Left ventricle myocardium superior (tissue), 1 donor: Measurements from ENCODE around the gene RRAGC. TPM values are rescaled to one million over a fixed set of nuclear protein-coding genes. Genes with fewer than 3 reads are reported as not detected.
"Not testable (repeated sequence)": the region's sequence is repeated elsewhere in the genome, so short reads cannot be mapped to it uniquely, and the experiment has no call there.

Experiments used
- ATAC-seq: fragments of 200-7000 bp; cut with Tn5 transposase; one replicate; pipeline ENCODE4 v1.9.1; 2020; ENCODE audit warnings: mild to moderate bottlenecking, moderate library complexity
- DNase-seq: peaks from one replicate; pipeline ENCODE4 v3.0.0-alpha.2; 2020
- intact Hi-C: fragments of 100-400 bp; cut with micrococcal nuclease; formaldehyde crosslinking; loops from one replicate; pipeline ENCODE4 v1.11.0; 2022
- total RNA-seq: library from RNA; stranded (reverse); fragmentation: NEBNext Ultra II Directional; extraction: Animal tissue kit (Norgen Biotek cat#: 25700); gene quantifications from one replicate; pipeline ENCODE4 v1.2.1, GENCODE V29; 2021
- donor health status: DM: no; HTN: yes; CAD: no; lungs with severe emphysema.

RRAGC gene
- total RNA-seq, 1 donor from 2014 or later: 23.2 TPM

DNA sequence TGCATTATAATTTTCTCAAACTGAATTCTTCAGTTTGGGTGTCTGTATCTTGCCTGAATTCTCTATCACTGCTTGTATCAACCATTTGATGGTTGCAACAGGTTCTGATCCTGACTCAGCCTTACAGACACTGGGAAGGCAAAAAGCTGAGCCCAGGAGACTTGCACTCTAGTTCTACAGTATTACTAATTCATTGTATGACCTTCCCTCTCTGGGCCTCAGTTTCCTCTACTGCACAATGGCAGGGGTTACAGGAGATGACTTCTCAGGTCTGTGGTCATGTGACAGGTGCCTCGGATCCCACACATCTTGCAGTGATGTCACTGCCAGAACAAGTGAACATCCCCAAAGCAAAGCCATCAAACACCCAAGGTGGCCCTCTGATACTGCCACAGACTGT lies 38.7 kb downstream of the RRAGC start:
- DNase-seq (no peak), ATAC-seq (no peak)
- intact Hi-C loops: no loop called here

DNA sequence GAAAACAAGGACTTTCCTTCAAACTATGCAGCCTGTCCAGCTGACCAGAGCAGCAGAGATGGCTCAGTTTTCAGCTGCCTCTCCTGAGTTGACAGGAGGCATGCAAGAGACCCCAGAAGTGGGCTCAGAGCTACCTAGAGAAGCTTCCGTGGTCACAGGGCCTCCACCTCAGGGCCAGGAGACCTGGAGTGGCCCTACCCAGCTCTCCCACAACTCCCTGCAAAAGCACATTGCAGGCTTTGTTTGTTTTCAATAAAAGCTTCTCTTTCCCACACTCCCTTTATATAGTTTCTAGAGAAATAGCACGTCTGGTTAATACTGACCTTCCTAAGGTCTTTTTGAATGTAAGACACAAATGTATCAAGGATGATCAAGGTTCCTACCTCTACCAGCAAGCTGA lies 40.1 kb downstream of the RRAGC start:
- intact Hi-C loops: no loop called here
- no peak for ATAC-seq
- no peak for DNase-seq

DNA sequence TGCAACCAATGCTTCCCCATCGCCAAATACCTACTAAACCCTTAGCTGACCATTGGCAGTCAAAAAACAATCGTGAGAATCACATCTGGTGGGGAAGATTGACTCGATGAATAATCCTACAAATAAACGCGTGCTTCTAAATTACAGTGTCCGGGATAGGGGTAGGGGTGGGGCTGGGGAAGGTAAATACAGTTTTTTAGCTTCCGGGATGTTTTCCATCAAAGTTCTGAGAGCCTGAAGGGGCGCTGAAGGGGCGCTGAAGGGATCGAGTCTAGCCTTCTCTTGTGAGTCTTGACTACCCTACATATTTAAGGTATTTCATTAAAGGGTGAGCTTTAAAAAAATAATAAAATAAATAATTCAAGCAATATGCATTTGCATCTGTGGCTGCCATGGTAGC lies 40.5 kb downstream of the RRAGC start:
- intact Hi-C loops: no loop called here
- ATAC-seq (no peak), DNase-seq (no peak)

DNA sequence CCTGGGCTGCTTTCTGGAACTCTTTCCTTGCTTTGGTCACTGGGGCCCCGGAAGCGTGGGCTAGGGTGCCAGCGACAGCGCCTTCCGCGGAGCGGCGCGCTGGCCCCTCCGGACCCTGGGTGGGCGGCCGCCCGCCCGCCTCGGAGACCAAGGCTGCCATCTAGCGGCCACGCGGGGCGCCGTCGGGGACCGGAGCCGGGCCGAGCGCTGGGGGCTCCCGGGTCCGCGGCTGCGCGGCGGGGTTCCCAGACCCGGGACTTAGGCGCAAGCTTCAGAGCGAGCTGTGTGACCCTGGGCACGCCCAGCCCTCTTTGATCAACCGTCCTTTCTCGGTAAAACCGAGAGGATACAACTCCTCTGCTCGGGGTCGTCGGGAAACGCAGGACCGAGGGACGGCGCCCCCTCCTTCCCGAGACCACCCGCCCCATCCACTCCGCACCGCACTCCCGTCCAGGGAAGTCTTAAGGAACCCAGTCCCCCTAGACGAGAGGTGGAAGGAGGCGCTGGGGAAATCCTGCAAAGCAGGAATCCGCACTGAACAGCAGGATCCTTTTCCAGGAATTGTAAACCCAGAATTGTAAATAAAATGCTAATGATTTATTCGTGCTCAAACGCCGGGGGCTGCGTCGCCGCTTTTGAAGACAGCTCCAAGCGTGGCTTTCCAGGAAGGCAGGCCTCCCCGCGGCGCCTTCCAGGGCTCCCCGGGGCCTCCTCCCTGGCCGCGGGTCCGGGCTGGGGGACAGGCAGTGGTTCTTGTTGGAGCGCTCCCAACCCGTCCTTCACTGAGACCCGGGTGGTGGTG lies 41.2 kb downstream of the RRAGC start:
- ATAC-seq (peak; percentile 69), DNase-seq (peak; percentile 62)
- intact Hi-C loops: no loop called here

DNA sequence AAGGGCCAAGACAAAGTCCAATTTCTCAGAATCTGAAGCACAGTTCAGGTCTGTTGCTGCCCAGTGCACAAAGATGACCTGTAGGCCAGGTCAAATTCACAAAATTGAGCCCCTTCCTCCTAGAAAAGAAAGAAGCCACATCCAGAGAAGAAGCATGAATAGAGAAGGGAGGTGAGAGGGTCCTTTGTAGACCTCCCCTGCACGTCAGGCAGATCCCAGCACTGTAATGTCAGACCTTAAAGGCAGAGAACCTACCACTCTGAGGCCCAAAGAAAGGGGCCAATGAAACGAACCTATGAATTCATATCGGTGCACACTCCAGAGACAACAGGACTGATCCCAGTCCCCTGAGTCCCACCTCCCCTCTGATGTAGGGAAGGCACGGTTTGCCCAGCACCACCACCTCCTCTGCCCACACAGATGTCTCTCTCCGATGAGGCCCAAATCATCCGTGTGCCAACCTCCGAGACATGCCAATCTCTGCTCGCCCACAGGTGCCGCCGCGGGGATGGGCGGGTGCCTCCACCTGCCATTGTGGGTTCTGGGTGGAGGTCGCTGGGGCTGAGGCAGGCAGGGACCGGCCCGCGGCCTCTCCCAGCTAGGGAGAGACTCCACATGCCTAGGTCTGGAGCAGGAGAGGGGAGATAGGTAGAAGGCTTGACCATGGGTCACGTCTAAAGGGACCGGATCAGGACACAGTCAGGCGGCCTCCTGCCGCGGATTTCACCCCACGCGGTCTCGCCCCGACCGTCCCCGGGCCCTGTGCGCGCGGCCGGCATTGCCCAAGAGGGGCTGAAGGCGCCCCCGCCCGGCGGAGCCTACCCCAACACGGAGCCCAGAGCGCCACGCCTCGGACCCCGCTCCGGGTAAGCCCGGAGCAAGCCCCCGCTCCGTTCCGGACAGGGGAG lies 42.1 kb downstream of the RRAGC start:
- DNase-seq (no peak), ATAC-seq (peak; percentile 14)
- intact Hi-C loops: no loop called here

DNA sequence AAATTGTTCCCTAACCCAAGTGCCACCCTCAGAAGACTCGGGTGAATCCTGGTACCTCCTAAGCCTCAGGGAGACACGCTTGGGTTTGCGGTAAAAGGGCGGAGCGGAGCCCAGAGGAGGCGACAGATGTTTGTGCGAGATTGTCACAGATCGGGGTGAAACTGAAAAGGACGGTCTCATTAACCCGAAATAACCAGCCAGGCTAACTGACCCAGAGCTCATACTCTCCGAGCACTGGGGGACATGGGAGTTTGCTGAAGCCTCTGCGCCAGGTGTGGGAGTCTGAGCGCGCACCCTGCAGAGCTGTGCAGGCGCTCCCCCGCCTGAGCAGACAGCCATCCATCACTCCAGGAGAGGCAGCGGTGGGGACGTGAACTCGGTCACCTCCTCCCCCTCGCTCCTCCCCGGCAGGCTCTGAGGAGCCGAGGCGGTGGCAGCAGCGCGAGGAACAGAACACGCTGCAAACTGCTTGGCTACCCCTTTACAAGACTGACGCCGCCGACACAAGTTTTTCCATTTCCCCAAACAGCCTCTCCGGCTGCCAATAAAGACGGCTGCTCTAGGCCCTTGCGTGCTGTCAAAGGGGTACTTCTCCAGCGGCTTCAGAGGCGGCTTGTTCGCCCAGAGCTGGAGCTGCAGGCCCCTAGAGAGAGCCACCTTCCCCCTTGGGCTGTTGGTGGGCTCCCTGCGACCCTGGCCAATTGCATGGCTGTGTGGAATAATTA lies 43.5 kb downstream of the RRAGC start:
- intact Hi-C loops: no loop called here
- ATAC-seq: no peak
- DNase-seq: no peak

DNA sequence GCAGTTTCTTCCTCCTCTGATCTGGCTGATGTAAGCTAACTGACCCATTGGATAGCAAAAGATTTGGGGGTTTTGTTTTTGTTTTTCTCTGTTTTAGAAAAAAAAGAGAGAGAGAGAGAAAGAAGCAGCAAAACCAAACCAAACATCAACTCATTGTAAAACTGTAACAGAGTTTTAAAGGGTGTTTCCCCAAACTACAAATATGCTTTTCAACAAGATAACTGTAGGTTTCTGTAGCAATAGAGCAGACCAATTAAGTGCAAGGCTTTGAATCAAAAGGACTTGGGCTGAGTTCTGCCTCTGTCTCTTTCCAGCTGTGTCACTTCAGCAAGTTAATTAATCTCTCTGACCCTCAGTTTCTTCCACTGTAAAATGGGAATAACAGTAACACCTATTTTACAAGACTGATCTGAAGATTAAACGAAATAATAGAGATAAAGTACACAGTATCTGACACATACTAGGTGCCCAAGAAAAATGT lies 44.5 kb downstream of the RRAGC start:
- intact Hi-C loops: no loop called here
- ATAC-seq: no peak
- no peak for DNase-seq

DNA sequence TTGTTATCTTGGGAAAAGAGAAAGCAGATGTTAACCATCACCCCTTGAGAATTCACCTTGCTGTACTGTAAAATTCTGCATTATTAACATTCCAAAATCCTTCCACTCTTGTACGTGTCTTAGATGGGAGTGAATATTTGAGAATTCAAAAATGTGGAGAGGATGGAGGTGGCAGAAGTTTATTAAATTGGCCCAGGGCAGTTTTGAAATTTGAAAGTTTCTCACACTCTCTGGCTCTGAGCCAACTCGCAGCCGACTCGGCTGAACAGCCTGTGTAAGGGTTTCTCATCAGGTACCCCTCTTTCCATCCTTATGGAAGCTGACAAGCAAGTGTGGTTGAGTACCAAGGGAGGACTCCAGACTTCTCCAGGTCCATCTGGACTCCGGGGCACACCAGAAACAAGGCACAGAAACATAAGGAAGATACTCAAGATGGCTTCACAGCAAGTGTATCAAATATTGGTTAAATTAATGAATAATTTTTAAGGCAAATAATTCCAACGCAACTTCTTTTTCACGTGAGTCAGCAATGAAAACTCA lies 45.1 kb downstream of the RRAGC start:
- DNase-seq (no peak), ATAC-seq (no peak)
- intact Hi-C loops: no loop called here

DNA sequence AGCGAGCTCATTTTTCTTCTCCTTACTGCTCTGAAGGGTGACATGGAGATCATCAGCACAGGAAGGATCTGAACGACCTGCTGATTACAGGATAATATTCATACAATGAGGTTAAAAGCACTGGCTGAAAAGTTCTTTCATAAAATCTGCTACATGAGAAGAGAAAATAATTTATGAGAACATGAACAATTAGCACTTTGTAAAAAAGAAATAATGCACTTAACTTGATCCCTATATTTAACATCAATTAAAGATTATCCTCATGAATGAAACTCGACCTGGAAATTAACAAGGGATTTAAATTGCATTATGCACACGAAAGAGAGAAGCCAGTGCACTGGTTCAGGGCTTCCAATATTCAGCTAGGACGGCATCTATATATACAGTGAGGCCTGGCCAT lies 46.6 kb downstream of the RRAGC start:
- ATAC-seq: no peak
- intact Hi-C loops: no loop called here
- no peak for DNase-seq

DNA sequence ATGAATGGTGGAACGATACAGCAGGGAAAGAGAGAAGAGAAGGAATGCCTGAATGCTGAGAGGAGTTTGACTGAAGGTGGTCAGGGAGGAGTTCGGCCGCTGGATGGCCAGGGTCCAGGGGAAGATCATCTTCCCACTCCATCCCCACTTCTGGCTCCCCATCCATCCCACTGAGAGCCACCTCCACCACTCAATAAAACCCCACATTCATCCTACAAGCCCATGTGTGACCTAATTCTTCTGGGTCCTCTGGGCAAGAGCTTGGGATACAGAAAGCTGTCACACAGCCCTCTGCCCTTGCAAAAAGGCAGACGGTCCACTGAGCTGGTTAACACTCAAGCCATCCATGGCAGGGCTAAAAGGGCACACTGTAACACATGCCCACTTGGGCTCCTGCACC lies 48.1 kb downstream of the RRAGC start:
- intact Hi-C loops, ATAC-seq, DNase-seq: not testable (repeated sequence)

DNA sequence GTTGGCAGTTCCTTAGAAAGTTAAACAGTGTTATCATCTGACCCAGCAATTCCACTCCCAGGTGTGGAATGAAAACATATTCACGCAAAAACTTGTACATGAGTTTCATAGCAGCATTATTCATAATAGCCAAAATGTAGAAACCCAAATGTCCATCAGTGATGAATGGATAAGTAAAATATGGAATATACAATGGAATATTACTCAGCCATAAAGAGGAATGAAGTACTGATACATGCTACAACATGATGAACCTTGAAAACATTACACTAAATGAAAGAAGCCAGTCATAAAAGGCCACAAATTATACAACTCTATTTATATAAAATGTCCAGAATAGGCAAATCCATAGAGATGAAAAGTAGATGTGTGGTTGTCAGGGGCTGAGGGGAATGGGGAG lies 53.5 kb downstream of the RRAGC start:
- ATAC-seq: no peak
- no peak for DNase-seq
- intact Hi-C loops: no loop called here

DNA sequence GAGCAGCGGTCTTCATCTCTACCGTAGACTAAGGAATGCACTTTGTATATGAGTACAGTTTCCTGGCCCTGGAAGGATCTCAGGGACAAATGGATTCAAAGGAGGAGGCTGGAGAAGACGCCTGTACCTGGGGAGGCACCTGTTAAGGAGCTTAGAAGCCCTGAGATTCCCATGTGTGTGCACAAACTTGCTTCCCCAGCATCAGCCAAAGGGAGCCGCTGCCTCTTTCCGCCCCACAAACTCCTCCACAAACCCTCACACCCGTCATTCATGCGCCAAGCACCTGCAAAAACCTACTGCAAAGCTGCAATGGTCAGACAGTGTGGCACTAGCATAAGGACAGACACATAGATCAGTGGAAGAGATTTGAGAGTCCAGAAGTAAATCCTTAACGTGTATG lies 54.5 kb downstream of the RRAGC start:
- intact Hi-C loops: no loop called here
- no peak for ATAC-seq

DNA sequence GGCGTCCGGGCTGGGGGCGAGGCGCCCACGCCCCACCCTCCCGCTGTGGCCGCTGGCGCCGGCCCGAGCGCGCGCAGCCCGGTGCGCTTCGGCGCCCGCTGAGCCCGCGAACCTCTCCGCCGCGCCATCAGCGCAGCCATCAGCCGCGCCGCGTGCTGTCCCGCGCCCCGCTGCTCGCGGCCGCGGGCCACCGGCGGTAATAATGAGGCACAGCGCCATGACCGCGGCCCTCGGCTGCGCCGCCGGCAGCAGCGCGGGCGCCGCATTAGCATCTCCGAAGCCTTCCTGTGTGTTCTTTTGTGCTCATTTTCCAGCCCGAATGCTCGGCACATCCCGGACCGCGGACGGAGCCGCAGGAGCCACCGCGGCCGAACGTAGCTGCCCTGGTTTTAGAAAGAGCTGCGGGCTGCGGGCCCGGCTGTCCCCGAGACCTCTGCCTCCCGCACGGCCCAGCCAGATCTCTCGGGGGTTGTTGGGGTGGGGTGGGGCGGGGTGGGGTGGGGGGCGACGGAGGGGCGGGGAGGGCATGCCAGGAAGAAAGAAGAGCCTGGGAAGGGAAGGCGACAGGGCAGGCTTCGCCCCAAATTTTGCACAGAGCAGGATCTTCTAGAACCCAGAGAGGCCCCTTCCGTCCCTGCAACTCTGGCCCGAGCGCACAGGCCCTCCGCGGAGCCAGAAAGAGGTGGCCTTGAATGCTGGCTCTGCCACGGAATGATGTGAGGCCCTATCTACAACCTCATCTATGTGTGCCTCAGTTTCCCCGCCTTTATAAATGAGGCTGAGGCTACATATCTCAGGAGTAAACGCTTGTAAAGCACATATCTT lies 55.3 kb downstream of the RRAGC start:
- ATAC-seq (peak; percentile 25), DNase-seq (no peak)
- intact Hi-C loops: no loop called here

More for the DNA sequence above, 54.5 kb downstream of the RRAGC start:
- no peak for DNase-seq

DNA sequence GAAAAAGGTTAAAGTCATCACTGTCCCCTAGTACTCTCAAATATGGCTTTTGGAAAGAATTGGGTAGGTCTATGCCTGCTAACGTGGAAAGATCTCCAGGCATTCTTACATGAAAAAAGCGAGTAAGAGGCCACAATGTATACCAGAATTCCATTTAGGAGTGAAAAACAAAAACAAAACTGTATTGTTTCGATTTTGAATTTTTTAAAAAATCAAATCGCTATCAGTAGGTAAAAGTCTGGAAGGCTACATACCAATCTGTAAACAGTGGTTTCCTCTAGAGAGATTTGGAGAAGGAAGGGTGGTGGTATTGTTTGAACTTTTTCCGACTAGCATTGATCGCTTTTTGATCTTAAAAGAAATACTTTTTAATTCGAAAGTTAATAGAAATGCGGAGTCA lies 55.9 kb downstream of the RRAGC start:
- ATAC-seq (no peak), DNase-seq (no peak)
- intact Hi-C loops: no loop called here

DNA sequence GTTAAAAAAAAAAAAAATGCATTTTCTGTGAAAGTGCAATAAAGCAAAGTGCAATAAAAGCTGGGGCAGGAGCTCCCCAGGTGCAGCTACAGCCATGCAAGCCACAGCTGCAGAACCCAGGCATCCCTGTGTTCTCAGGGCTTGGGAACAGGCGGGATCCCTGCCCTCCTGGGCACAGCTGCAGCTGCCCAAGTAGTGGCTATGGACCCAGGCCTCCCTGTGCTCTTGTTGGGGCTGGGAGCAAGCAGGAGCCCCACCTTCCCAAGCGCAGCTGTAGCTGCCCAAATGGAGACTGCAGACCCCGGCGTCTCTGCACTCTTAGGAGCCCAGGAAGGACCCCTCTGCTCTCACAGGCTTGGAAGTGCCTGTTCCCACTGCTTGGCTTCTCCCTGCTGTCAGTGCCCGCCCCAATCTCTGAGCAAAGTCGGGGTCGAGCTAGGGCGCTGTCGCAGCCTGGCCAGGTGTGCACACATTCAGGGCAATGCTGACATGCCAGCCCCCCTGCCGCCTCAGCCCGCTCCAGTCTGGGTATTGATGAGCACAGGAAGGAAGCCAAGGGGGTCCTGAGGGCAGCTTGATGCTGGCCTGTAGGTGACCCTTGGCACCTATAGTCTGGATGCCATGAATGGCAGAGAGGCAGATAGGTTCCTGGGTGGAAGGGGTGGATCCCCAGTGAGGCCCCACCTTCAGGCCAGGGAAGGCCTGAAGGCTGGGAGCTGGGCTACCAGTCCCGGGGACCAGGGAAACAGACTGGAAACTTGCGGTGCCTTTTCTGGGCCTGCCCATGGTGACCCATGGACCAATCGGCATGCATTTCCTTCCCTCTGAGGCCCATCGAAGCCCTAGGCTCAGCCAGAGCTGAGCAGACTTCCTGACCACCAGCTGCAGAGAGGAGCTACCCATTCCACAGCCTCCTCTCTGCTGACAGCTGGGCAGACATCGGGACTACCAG lies 58.6 kb downstream of the RRAGC start:
- DNase-seq (no peak), ATAC-seq (no peak)
- intact Hi-C loops: no loop called here

DNA sequence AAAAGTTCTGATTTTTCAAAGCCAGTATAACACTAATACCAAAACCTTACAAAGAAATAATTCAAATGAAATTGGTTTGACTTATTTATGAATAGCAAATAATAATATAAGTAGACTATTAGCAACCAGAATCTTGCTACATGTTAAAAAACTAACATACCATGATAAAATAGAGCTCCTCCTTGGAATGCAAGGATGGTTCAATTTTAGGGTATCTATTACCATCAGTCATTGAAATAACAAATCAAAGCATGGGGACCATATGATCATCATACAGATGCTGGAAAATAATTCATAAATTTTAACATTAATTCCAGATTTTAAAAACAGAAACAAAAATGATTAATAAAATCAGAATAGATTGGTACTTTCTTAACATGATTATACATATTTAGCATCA lies 66.3 kb downstream of the RRAGC start:
- DNase-seq (no peak), ATAC-seq (no peak)
- intact Hi-C loops: no loop called here

DNA sequence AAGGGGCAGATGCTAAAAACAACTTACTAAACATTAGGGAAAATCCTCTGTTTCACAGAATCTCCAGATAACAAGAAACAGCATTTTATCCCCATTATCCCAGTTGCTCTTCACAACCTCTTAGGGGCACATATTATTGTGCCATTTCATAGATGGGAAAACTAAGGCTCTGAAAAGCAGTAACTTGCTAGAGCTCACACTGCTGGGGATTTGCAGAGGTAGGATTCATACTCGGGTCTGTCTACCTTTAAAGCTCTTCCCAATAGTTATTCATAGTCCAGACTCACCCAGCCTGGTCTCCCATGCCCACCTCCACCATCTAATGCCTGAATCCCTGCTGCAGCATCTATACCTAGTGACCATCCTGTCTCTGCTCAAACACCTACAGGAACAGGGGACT lies 67.7 kb downstream of the RRAGC start:
- no peak for DNase-seq
- intact Hi-C loops: no loop called here
- ATAC-seq: no peak

DNA sequence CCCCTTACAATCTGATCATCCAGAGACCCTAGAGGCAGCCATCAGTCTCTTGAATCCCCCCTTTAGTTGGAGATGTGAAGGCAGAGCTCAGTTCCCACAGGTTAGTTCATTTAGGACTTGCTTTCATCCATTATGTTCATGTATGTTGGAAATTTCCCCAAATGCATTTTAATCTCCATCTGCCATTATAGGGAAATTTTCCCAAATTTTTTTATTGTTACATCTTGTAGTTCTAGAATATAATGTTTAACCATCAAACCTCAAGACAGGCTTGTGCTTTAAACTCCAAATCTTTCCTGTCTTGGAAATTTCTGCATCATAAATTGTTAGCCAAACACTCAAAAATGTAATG lies 68.4 kb downstream of the RRAGC start:
- intact Hi-C loops: no loop called here
- DNase-seq: no peak
- no peak for ATAC-seq
